WTC11 (cell line): Measurements from ENCODE around the gene ZFPM1.

ENCODE experiments used
- AFF4 ChIP-seq: sonication (generic); formaldehyde crosslinking; IDR thresholded peaks from 2 replicates; pipeline ENCODE4 v1.8.1; 2023; ENCODE audit warnings: mild to moderate bottlenecking, missing genetic modification reagents, borderline replicate concordance
- ARID4B ChIP-seq: sonication (generic); formaldehyde crosslinking; IDR thresholded peaks from 2 replicates; pipeline ENCODE4 v1.8.0; 2023; ENCODE audit warnings: missing genetic modification reagents, mild to moderate bottlenecking, borderline replicate concordance
- ATF3 ChIP-seq: sonication (generic); formaldehyde crosslinking; conservative IDR thresholded peaks from 2 replicates; pipeline ENCODE4 v1.8.1; 2022; ENCODE audit warnings: mild to moderate bottlenecking, missing genetic modification reagents
- CDX4 ChIP-seq: fragments of 250-450 bp; sonication (Bioruptor Pico); IDR thresholded peaks from 2 replicates; pipeline ENCODE4 v1.9.0; 2021; ENCODE audit warnings: moderate library complexity, mild to moderate bottlenecking, inconsistent platforms, borderline replicate concordance
- CTCF ChIP-seq: fragments of 200-600 bp; IDR thresholded peaks from 2 replicates; pipeline ENCODE4 v1.8.0; 2022; ENCODE audit warnings: antibody characterized with exemption
- HMGXB4 ChIP-seq: sonication (generic); formaldehyde crosslinking; IDR thresholded peaks from 2 replicates; pipeline ENCODE4 v1.8.1; 2023; ENCODE audit warnings: mild to moderate bottlenecking, moderate library complexity, missing genetic modification reagents
- NR3C1 ChIP-seq: sonication (generic); formaldehyde crosslinking; conservative IDR thresholded peaks from 2 replicates; pipeline ENCODE4 v1.8.1; 2023; ENCODE audit warnings: low read depth, mild to moderate bottlenecking, missing genetic modification reagents
- PRDM15 ChIP-seq: sonication (generic); formaldehyde crosslinking; IDR thresholded peaks from 2 replicates; pipeline ENCODE4 v1.8.0; 2022; ENCODE audit warnings: missing genetic modification reagents
- SMAD3 ChIP-seq: sonication (generic); formaldehyde crosslinking; IDR thresholded peaks from 2 replicates; pipeline ENCODE4 v1.8.0; 2022; ENCODE audit warnings: missing genetic modification reagents, mild to moderate bottlenecking, borderline replicate concordance
- TCF7 ChIP-seq: sonication (generic); formaldehyde crosslinking; IDR thresholded peaks from 2 replicates; pipeline ENCODE4 v1.8.0; 2022; ENCODE audit warnings: mild to moderate bottlenecking, low read depth, missing genetic modification reagents, moderate library complexity
- TP53 ChIP-seq: sonication (generic); formaldehyde crosslinking; IDR thresholded peaks from 2 replicates; pipeline ENCODE4 v1.8.1; 2023; ENCODE audit warnings: mild to moderate bottlenecking, missing genetic modification reagents
- USF2 ChIP-seq: sonication (generic); formaldehyde crosslinking; IDR thresholded peaks from 2 replicates; pipeline ENCODE4 v1.8.1; 2023; ENCODE audit warnings: mild to moderate bottlenecking, missing genetic modification reagents, moderate library complexity

- no peak for TF ChIP-seq USF2 (CRISPR knock-in tag)
- no peak for TF ChIP-seq HMGXB4 (CRISPR knock-in tag)
- TF ChIP-seq CTCF = no peak
- TF ChIP-seq TCF7 (CRISPR knock-in tag) = no peak
- no peak for TF ChIP-seq ATF3 (CRISPR knock-in tag)
- no peak for TF ChIP-seq SMAD3
- no peak for TF ChIP-seq AFF4
- TF ChIP-seq ARID4B (CRISPR knock-in tag) = no peak
- no peak for TF ChIP-seq TP53
- TF ChIP-seq CDX4 (CRISPR knock-in tag) = no peak
- no peak for TF ChIP-seq NR3C1
- TF ChIP-seq PRDM15 = no peak
These were observed 5.1 kb downstream of the ZFPM1 start for GRCh38 chr16:88458039-88458772.
